ENCODE measurements around the gene SOHLH1. TPM values are rescaled to one million over a fixed set of nuclear protein-coding genes. Genes with fewer than 3 reads are reported as not detected.

Gene SOHLH1
- total and polyA plus RNA-seq, 2 of the 13 experiments (the other 11 are each of a cell fraction or from before 2014, with no cell fraction given): 0.15 TPM

GRCh38 chr9:135648494-135649410, 50.5 kb downstream of the SOHLH1 start:
- ChIA-PET CTCF (ENCODE audit: low intra/inter-chr PET ratio, low total read pairs) (no interaction called here), POLR2A (no interaction called here)
- no peak for FAIRE-seq
- TF ChIP-seq POGZ (CRISPR knock-in tag; IDR thresholded peaks at IDR 0.05) (no peak), HNRNPL (IDR thresholded peaks at IDR 0.05; ENCODE audit: low read depth, low read length) (no peak), ZNF530 (CRISPR knock-in tag; IDR thresholded peaks at IDR 0.05; ENCODE audit: low read depth) (no peak), ZSCAN20 (CRISPR knock-in tag; IDR thresholded peaks at IDR 0.05; ENCODE audit: borderline replicate concordance) (no peak), ZNF816 (CRISPR knock-in tag; IDR thresholded peaks at IDR 0.05; ENCODE audit: borderline replicate concordance) (no peak), ATRX (CRISPR knock-in tag; IDR thresholded peaks at IDR 0.05; ENCODE audit: borderline replicate concordance) (no peak), MAZ (IDR thresholded peaks at IDR 0.05; ENCODE audit: borderline replicate concordance, low read depth, low read length) (no peak), MAZ (CRISPR knock-in tag; IDR thresholded peaks at IDR 0.05; ENCODE audit: low read depth) (no peak), SRSF1 (optimal IDR thresholded peaks at IDR 0.05; ENCODE audit: low read depth, low read length) (no peak), GABPB1 (CRISPR knock-in tag; IDR thresholded peaks at IDR 0.05) (no peak), TEAD2 (CRISPR knock-in tag; IDR thresholded peaks at IDR 0.05) (no peak), POLR2G (IDR thresholded peaks at IDR 0.05; ENCODE audit: low read depth, low read length) (no peak), ZNF772 (CRISPR knock-in tag; IDR thresholded peaks at IDR 0.05) (no peak), RBAK (CRISPR knock-in tag; IDR thresholded peaks at IDR 0.05) (no peak)
- peaks cover 62% of the 10 kb centered on the region for H3K9me3 ChIP-seq (ENCODE audit: low read length)
- no peaks in the 10 kb centered on the region for H4K20me1 ChIP-seq (ENCODE audit: insufficient read depth, low read length)
- H3K27me3 ChIP-seq (ENCODE audit: control insufficient read depth in 1 of 2, insufficient read depth in 2 of 2, low read length in 2 of 2): peaks cover 0 to 1% of the 10 kb centered on the region in 2 experiments; a peak in 2 of 5 replicates
- 18% methylated on average over 9 of the region's 10 CpGs for WGBS (ENCODE audit: low lambda C conversion rate)
- no peaks in the 10 kb centered on the region for H3K4me1 ChIP-seq (ENCODE audit: insufficient read depth, low read length)
- no TSS peak for BruUV-seq (replicated peaks)
- H3K9ac ChIP-seq (ENCODE audit: insufficient read depth, low read depth, low read length): no peak overlapping the region
- ATAC-seq: no peak
- H3K27ac ChIP-seq (ENCODE audit: extremely low read length, insufficient read depth, low read length): no peak overlapping the region
- H3K36me3 ChIP-seq (replicated peaks in 1 of 2; ENCODE audit: control insufficient read depth in 1 of 2, insufficient read depth in 2 of 2, low read length in 2 of 2): no peaks in the 10 kb centered on the region
- DNase-seq (ENCODE audit: low spot score): no peak
- intact Hi-C loops (cut with micrococcal nuclease; ENCODE audit: unreplicated experiment) (no loop called here), in situ Hi-C loops (cut with HindIII; ENCODE audit: extremely low pct_ligation_motif_present, low pct_unique_long_range_greater_than_20kb) (no loop called here)
- no peaks in the 10 kb centered on the region for H3K79me2 ChIP-seq (ENCODE audit: insufficient read depth, low read length)
- H2AFZ ChIP-seq (ENCODE audit: low read length): no peak overlapping the region
- no peak overlapping the region for H3K4me2 ChIP-seq (ENCODE audit: low read depth, low read length)
- no peak overlapping the region for H3K4me3 ChIP-seq (replicated peaks in 1 of 3; ENCODE audit: insufficient read depth in 1 of 3, low read depth in 2 of 3, low read length in 3 of 3)

All from HepG2 (cell line).